Progenitor cell of endocrine pancreas (in vitro differentiated cells): ENCODE measurements around the gene APBA3. TPM values are rescaled to one million over a fixed set of nuclear protein-coding genes. Genes with fewer than 3 reads are reported as not detected.

Experiments
- DNase-seq: peaks from one replicate; pipeline ENCODE4 v3.0.0; 2021; ENCODE audit warnings: low spot score; ENCODE audit not compliant: unreplicated experiment
- H3K27ac Mint-ChIP-seq: 2 replicates; pipeline ENCODE4 v1.8.0; 2021; ENCODE audit warnings: mild to moderate bottlenecking, moderate library complexity, mixed read lengths
- H3K27me3 Mint-ChIP-seq: 2 replicates; pipeline ENCODE4 v1.8.0; 2021; ENCODE audit warnings: mixed read lengths
- H3K36me3 Mint-ChIP-seq: 2 replicates; pipeline ENCODE4 v1.8.0; 2022; ENCODE audit warnings: mixed read lengths; ENCODE audit not compliant: insufficient read depth
- H3K4me1 Mint-ChIP-seq: 2 replicates; pipeline ENCODE4 v1.8.0; 2021; ENCODE audit warnings: low read depth, mixed read lengths
- H3K4me3 Mint-ChIP-seq: 2 replicates; pipeline ENCODE4 v1.8.0; 2021; ENCODE audit warnings: low read depth, mild to moderate bottlenecking, moderate library complexity, mixed read lengths
- H3K9me3 Mint-ChIP-seq: 2 replicates; pipeline ENCODE4 v1.8.0; 2021; ENCODE audit warnings: low read depth, mixed read lengths
- total RNA-seq: library from RNA; stranded (reverse); gene quantifications from 2 replicates; pipeline ENCODE4 v1.2.1, GENCODE V29; 2021
- TF ChIP-seq, protein P1 (sequence below): fragments of 200-600 bp; sonication (generic); IDR thresholded peaks from one replicate; pipeline ENCODE4 v1.5.0; 2021; ENCODE audit warnings: antibody characterized with exemption, mild to moderate bottlenecking; ENCODE audit not compliant: unreplicated experiment

APBA3 gene
- total RNA-seq, 1 donor from 2014 or later, result 31.4 TPM

- Mint-ChIP-seq H3K4me1 (no peaks in the 10 kb centered on the region), H3K4me3 (peak within 1 kb of the TSS; percentile 55), H3K27ac (no peak within 1 kb of the TSS), H3K36me3 (peaks cover 5% of the 10 kb centered on the region), H3K9me3 (peaks cover 11% of the 10 kb centered on the region), H3K27me3 (peaks cover 53% of the 10 kb centered on the region)
- TF ChIP-seq, protein P1, sequence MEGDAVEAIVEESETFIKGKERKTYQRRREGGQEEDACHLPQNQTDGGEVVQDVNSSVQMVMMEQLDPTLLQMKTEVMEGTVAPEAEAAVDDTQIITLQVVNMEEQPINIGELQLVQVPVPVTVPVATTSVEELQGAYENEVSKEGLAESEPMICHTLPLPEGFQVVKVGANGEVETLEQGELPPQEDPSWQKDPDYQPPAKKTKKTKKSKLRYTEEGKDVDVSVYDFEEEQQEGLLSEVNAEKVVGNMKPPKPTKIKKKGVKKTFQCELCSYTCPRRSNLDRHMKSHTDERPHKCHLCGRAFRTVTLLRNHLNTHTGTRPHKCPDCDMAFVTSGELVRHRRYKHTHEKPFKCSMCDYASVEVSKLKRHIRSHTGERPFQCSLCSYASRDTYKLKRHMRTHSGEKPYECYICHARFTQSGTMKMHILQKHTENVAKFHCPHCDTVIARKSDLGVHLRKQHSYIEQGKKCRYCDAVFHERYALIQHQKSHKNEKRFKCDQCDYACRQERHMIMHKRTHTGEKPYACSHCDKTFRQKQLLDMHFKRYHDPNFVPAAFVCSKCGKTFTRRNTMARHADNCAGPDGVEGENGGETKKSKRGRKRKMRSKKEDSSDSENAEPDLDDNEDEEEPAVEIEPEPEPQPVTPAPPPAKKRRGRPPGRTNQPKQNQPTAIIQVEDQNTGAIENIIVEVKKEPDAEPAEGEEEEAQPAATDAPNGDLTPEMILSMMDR, result no peak
- DNase-seq, result no peak
These were observed 24.7 kb upstream of the APBA3 start, which contains the start of gene MATK for GRCh38 chr19:3785938-3786824. Gene MATK, minus strand, starts transcription at chr19:3786381. Its CDS starts 1,246 bp downstream, at chr19:3785135.

DNA sequence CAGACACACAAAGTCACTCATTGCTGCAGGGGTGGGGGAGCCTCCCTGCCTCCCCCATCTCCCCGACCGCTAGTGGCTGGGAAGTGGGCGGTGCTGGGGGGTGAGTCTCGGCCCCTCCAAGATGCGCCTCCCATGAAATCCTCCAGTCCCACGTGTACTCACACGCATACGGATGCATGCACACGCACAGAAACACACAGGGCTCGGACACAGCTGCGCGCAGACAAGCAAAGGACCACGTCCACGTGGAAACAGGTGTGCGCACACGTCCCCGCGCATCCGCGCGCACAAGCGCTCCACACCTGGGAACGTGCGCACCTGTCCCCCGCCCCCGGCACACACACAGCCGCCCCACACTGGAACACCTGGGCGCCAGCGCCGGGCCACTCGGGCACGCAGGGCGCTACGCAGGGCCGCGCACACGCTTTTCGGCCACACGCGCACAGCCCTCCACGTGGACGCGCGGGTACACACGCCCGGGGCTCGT lies 24.0 kb upstream of the APBA3 start:
- DNase-seq, result no peak
- Mint-ChIP-seq H3K27me3 (peaks cover 47% of the 10 kb centered on the region), H3K9me3 (peaks cover 11% of the 10 kb centered on the region), H3K4me1 (no peaks in the 10 kb centered on the region), H3K4me3 (peak overlapping the region; percentile 48), H3K36me3 (peaks cover 5% of the 10 kb centered on the region), H3K27ac (no peak overlapping the region)
- TF ChIP-seq, protein P1, result no peak

- Mint-ChIP-seq H3K36me3 (peaks cover 5% of the 10 kb centered on the region), H3K4me3 (peak overlapping the region; percentile 53), H3K27me3 (peaks cover 40% of the 10 kb centered on the region), H3K4me1 (no peaks in the 10 kb centered on the region), H3K27ac (no peak overlapping the region), H3K9me3 (peaks cover 11% of the 10 kb centered on the region)
- DNase-seq, result no peak
- TF ChIP-seq, protein P1, result no peak
These were observed 23.3 kb upstream of the APBA3 start for GRCh38 chr19:3784607-3785450.

- Mint-ChIP-seq H3K36me3 (peaks cover 5% of the 10 kb centered on the region), H3K27ac (no peak overlapping the region), H3K4me3 (peak overlapping the region; percentile 53), H3K9me3 (peaks cover 11% of the 10 kb centered on the region), H3K4me1 (no peaks in the 10 kb centered on the region), H3K27me3 (peaks cover 34% of the 10 kb centered on the region)
- TF ChIP-seq, protein P1, result peak; percentile 16
- no peak for DNase-seq
These were observed 22.4 kb upstream of the APBA3 start for GRCh38 chr19:3783660-3784584.
